Neural progenitor cell (in vitro differentiated cells): ENCODE data around the gene FRS3. TPM values are rescaled to one million over a fixed set of nuclear protein-coding genes. Genes with fewer than 3 reads are reported as not detected.
A peak's percentile ranks its signal among the peaks of the same experiment; 100 is the strongest.

Experiments
- DNase-seq: peaks from one replicate; pipeline ENCODE4 v3.0.0-alpha.2; 2016; ENCODE audit warnings: low spot score
- H2AFZ ChIP-seq: fragments of 200-600 bp; sonication (generic); replicated peaks from 2 replicates; pipeline ENCODE4 v1.6.1; 2016; ENCODE audit warnings: antibody characterized with exemption
- H3F3A ChIP-seq: fragments of 200-600 bp; sonication (generic); 2 replicates; pipeline ENCODE4 v1.6.1; 2016; ENCODE audit warnings: antibody characterized with exemption, low read depth
- H3K27ac ChIP-seq: fragments of 200-600 bp; sonication (generic); 2 replicates; pipeline ENCODE4 v1.5.1; 2016; ENCODE audit warnings: mild to moderate bottlenecking
- H3K27me3 ChIP-seq: fragments of 200-600 bp; sonication (generic); 2 replicates; pipeline ENCODE4 v1.6.1; 2016; ENCODE audit warnings: mild to moderate bottlenecking, moderate library complexity
- H3K36me3 ChIP-seq: fragments of 200-600 bp; sonication (generic); 2 replicates; pipeline ENCODE4 v1.5.1; 2016
- H3K4me1 ChIP-seq: fragments of 200-600 bp; sonication (generic); 2 replicates; pipeline ENCODE4 v1.6.1; 2016; ENCODE audit warnings: mixed run types
- H3K4me2 ChIP-seq: fragments of 200-600 bp; sonication (generic); 2 replicates; pipeline ENCODE4 v1.6.1; 2016
- H3K4me3 ChIP-seq: fragments of 200-600 bp; sonication (generic); 2 replicates; pipeline ENCODE4 v1.5.1; 2016
- H3K79me2 ChIP-seq: fragments of 200-600 bp; sonication (generic); 2 replicates; pipeline ENCODE4 v1.6.1; 2016; ENCODE audit warnings: low read depth
- H3K9ac ChIP-seq: fragments of 200-600 bp; sonication (generic); 2 replicates; pipeline ENCODE4 v1.6.1; 2016
- H3K9me3 ChIP-seq: fragments of 200-600 bp; sonication (generic); 2 replicates; pipeline ENCODE4 v1.5.1; 2016; ENCODE audit warnings: low read depth
- H4K20me1 ChIP-seq: fragments of 200-600 bp; sonication (generic); 2 replicates; pipeline ENCODE4 v1.6.1; 2016; ENCODE audit warnings: low read depth
- H3K27ac Mint-ChIP-seq: 3 replicates; pipeline ENCODE4 v1.8.0; 2021; ENCODE audit warnings: mixed read lengths
- H3K27me3 Mint-ChIP-seq: 2 replicates; pipeline ENCODE4 v1.8.0; 2022; ENCODE audit warnings: low read depth, mild to moderate bottlenecking, inconsistent platforms, moderate library complexity, mixed read lengths; ENCODE audit not compliant: insufficient read depth
- H3K36me3 Mint-ChIP-seq: 3 replicates; pipeline ENCODE4 v1.8.0; 2021; ENCODE audit warnings: mixed read lengths
- H3K4me1 Mint-ChIP-seq: 3 replicates; pipeline ENCODE4 v1.8.0; 2021; ENCODE audit warnings: mixed read lengths
- H3K4me3 Mint-ChIP-seq: 3 replicates; pipeline ENCODE4 v1.8.0; 2021; ENCODE audit warnings: mild to moderate bottlenecking, moderate library complexity, mixed read lengths
- H3K9me3 Mint-ChIP-seq: 3 replicates; pipeline ENCODE4 v1.8.0; 2020; ENCODE audit warnings: mixed read lengths
- EZH2 ChIP-seq: fragments of 200-600 bp; sonication (generic); IDR thresholded peaks from 2 replicates; pipeline ENCODE4 v1.6.1; 2017; ENCODE audit warnings: antibody characterized with exemption, mild to moderate bottlenecking, moderate library complexity
- EZH2phosphoT487 ChIP-seq: fragments of 200-600 bp; sonication (generic); IDR thresholded peaks from 2 replicates; pipeline ENCODE4 v1.6.1; 2017; ENCODE audit warnings: antibody characterized with exemption
- total RNA-seq: library from RNA; depleted of rRNA; stranded (reverse); fragments of >200 nt; gene quantifications from 2 replicates; pipeline ENCODE4 v1.2.3, GENCODE V29; 2015; ENCODE audit warnings: low replicate concordance
- TF ChIP-seq, protein P1 (sequence below): fragments of 200-600 bp; sonication (generic); IDR thresholded peaks from 2 replicates; pipeline ENCODE4 v1.5.1; 2017; ENCODE audit warnings: antibody characterized with exemption, mild to moderate bottlenecking

Gene FRS3, protein sequence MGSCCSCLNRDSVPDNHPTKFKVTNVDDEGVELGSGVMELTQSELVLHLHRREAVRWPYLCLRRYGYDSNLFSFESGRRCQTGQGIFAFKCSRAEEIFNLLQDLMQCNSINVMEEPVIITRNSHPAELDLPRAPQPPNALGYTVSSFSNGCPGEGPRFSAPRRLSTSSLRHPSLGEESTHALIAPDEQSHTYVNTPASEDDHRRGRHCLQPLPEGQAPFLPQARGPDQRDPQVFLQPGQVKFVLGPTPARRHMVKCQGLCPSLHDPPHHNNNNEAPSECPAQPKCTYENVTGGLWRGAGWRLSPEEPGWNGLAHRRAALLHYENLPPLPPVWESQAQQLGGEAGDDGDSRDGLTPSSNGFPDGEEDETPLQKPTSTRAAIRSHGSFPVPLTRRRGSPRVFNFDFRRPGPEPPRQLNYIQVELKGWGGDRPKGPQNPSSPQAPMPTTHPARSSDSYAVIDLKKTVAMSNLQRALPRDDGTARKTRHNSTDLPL
- total RNA-seq = 1.9 and 5.3 TPM in 2 replicates

DNA sequence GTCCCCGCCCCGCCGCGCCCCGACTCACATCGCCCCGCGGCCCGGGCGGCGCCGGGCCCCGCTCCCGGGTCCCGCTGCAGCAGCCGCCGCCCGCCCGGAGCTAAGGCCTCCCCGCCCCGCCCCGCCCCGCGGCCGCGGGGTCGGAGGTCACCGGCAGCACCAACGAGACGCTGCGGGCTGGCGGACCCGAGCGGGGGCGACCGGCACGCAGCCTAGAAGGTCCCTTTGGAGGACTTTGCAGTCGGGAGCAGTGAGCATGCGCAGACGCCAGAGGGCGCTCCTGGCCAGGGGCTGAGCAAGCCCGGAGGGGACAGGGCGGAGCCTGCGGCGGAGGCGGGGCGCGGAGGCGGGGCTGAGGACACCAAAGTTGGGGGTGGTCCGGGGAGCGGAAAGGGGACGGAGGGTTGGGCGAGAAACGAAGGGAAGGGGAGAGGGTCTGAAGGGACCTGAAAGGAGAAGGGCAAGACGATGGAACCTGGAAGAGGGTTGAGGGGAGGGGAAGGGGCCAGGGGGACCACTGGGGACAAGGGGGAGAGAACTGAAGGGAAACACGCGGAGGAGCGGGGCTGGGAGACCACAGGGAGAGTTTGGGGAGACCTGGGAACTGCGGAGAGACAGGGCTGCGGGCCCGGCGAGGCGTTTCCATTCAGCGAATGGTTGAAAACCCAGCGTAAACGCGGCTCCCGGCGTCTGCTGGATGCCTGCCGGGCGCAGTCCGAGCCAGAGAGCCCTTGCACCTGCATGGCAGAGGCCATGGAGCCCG is at the start of gene FRS3:
Gene FRS3, minus strand, starts transcription at position 113 of the 763 bp plus-strand sequence. CDS start 2,913 bp downstream, outside the sequence.
- H3F3A ChIP-seq = peaks cover 4% of the 10 kb centered on the region
- Mint-ChIP-seq H3K27me3 (peaks cover 9% of the 10 kb centered on the region), H3K36me3 (no peaks in the 10 kb centered on the region), H3K9me3 (no peaks in the 10 kb centered on the region), H3K27ac (peak within 1 kb of the TSS; percentile 19), H3K4me1 (peaks cover 11% of the 10 kb centered on the region), H3K4me3 (peak within 1 kb of the TSS; percentile 91)
- no peaks in the 10 kb centered on the region for H3K36me3 ChIP-seq
- H3K4me3 ChIP-seq = peak within 1 kb of the TSS; percentile 84
- H3K27me3 ChIP-seq = peaks cover 25% of the 10 kb centered on the region
- H3K79me2 ChIP-seq = no peaks in the 10 kb centered on the region
- peak within 1 kb of the TSS; percentile 97 for H3K4me2 ChIP-seq
- peak; percentile 98 for DNase-seq
- no peaks in the 10 kb centered on the region for H4K20me1 ChIP-seq
- peak within 1 kb of the TSS; percentile 66 for H2AFZ ChIP-seq
- no peak within 1 kb of the TSS for H3K27ac ChIP-seq
- H3K9me3 ChIP-seq = no peaks in the 10 kb centered on the region
- H3K9ac ChIP-seq = peak within 1 kb of the TSS; percentile 57
- H3K4me1 ChIP-seq = peaks cover 12% of the 10 kb centered on the region
- TF ChIP-seq, protein P1, sequence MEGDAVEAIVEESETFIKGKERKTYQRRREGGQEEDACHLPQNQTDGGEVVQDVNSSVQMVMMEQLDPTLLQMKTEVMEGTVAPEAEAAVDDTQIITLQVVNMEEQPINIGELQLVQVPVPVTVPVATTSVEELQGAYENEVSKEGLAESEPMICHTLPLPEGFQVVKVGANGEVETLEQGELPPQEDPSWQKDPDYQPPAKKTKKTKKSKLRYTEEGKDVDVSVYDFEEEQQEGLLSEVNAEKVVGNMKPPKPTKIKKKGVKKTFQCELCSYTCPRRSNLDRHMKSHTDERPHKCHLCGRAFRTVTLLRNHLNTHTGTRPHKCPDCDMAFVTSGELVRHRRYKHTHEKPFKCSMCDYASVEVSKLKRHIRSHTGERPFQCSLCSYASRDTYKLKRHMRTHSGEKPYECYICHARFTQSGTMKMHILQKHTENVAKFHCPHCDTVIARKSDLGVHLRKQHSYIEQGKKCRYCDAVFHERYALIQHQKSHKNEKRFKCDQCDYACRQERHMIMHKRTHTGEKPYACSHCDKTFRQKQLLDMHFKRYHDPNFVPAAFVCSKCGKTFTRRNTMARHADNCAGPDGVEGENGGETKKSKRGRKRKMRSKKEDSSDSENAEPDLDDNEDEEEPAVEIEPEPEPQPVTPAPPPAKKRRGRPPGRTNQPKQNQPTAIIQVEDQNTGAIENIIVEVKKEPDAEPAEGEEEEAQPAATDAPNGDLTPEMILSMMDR = peak; percentile 97
- TF ChIP-seq EZH2phosphoT487 = no peak
- no peak for TF ChIP-seq EZH2

DNA sequence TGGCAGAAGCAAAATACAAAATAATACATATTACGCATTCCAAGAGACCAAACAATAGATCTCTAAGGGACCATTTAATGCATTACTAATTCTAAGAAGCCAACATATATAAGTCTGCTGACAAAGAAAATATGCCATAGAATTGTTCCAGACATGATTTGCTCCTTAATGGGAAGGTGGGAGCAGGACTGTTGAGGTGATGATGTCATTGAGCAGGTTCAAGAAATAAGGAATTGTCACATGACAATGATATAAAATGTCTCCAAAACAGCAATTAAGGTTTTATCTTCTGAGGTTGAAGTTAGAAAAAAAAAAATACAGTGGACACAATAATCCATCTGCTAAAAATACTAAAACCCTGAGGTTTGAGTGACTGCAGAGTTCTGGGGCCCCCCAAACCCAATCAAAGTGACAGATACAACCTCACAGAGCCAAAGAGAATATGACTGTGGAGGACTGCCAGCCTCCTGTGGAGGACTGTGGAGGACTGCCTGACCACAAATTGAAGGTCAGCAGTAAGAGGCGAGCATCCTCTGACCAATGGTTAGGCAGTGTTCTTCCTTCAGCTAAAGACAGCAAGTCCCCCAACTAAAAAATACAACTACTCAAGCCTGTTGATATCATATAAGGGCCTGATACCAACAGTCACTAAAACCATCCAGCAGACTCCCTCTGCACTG is 46.8 kb upstream of the FRS3 start:
- no peak overlapping the region for H3K4me3 ChIP-seq
- TF ChIP-seq EZH2phosphoT487 (no peak), EZH2 (no peak)
- TF ChIP-seq, protein P1 = no peak
- no peaks in the 10 kb centered on the region for H3K36me3 ChIP-seq
- H3K9me3 ChIP-seq = no peaks in the 10 kb centered on the region
- Mint-ChIP-seq H3K4me3 (no peak overlapping the region), H3K9me3 (no peaks in the 10 kb centered on the region), H3K27me3 (no peaks in the 10 kb centered on the region), H3K27ac (no peak overlapping the region), H3K36me3 (no peaks in the 10 kb centered on the region), H3K4me1 (no peaks in the 10 kb centered on the region)
- H2AFZ ChIP-seq = no peak overlapping the region
- H3K27ac ChIP-seq = no peak overlapping the region
- H3K79me2 ChIP-seq = no peaks in the 10 kb centered on the region
- H3K4me2 ChIP-seq = no peak overlapping the region
- no peak overlapping the region for H3K9ac ChIP-seq
- H3F3A ChIP-seq = no peaks in the 10 kb centered on the region
- no peaks in the 10 kb centered on the region for H3K27me3 ChIP-seq
- no peaks in the 10 kb centered on the region for H3K4me1 ChIP-seq
- DNase-seq = no peak
- peaks cover 6% of the 10 kb centered on the region for H4K20me1 ChIP-seq

DNA sequence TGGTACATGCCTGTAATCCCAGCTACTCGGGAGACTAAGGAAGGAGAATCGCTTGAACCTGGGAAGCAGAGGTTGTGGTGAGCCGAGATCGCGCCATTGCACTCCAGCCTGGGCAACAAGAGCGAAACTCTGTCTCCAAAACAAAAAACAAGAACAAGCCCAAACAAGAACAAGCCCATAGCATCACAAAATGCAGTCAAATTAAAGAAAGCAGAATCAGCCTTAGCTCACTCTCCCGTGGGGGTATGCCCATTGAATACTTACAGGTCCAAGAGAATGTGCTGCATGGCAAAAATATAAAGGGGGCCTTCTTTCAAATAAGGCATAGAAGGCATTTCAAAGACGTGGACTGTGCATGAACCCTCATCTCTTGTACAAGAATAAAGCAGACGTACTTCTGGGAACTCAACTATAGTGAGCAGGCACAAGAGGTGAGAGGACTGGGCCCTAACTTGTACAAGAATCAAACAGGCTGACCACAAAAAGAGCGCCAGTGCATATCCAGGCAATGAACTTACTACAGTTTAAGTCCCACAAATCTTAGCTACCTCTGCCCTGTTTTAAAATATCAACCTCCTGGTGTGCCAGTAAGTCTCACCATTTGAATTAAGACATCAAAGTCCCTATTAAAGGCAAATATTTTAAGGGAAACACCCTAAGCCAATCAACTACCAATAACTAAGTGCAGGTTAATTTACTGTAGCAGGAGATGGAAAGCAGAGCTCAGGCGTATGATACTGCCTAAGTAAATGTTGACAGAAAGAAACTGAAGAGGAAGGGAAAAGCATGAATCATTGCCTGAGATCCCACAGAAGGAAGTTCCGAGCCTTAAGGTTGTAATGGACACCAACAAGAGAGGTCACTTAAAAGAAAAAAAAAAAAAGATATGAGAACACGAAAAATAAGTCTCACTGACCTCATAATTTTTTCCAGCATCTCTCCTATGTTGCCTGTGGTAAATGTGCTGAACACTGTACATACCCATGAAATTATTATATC is 45.2 kb upstream of the FRS3 start:
- no peak overlapping the region for H2AFZ ChIP-seq
- no peaks in the 10 kb centered on the region for H3K4me1 ChIP-seq
- no peaks in the 10 kb centered on the region for H3K4me1 Mint-ChIP-seq
- peaks cover 8% of the 10 kb centered on the region for H4K20me1 ChIP-seq
- H3K9me3 ChIP-seq = no peaks in the 10 kb centered on the region
- H3K36me3 ChIP-seq = no peaks in the 10 kb centered on the region
- H3F3A ChIP-seq = no peaks in the 10 kb centered on the region
- no peaks in the 10 kb centered on the region for H3K79me2 ChIP-seq
- no peaks in the 10 kb centered on the region for H3K9me3 Mint-ChIP-seq
- no peak overlapping the region for H3K4me3 Mint-ChIP-seq
- H3K4me3 ChIP-seq = no peak overlapping the region
- no peak for DNase-seq
- no peak overlapping the region for H3K27ac ChIP-seq
- no peak overlapping the region for H3K9ac ChIP-seq
- no peaks in the 10 kb centered on the region for H3K27me3 Mint-ChIP-seq
- TF ChIP-seq EZH2 (no peak), EZH2phosphoT487 (no peak)
- TF ChIP-seq, protein P1 = no peak
- no peak overlapping the region for H3K4me2 ChIP-seq
- no peak overlapping the region for H3K27ac Mint-ChIP-seq
- no peaks in the 10 kb centered on the region for H3K27me3 ChIP-seq
- H3K36me3 Mint-ChIP-seq = no peaks in the 10 kb centered on the region
